NCI-H146 treated with DMSO at 0.1 percent for 48 hours (cell line): ENCODE results near the gene ADAM10.
A peak's percentile ranks its signal among the peaks of the same experiment; 100 is the strongest.
"Not testable (repeated sequence)": the region's sequence is repeated elsewhere in the genome, so short reads cannot be mapped to it uniquely, and the experiment has no call there.

Source experiments
- DNase-seq: peaks from one replicate; lab custom pipeline; 2025; ENCODE audit not compliant: unreplicated experiment; lab: John Stamatoyannopoulos, UW

The ADAM10 gene, protein sequence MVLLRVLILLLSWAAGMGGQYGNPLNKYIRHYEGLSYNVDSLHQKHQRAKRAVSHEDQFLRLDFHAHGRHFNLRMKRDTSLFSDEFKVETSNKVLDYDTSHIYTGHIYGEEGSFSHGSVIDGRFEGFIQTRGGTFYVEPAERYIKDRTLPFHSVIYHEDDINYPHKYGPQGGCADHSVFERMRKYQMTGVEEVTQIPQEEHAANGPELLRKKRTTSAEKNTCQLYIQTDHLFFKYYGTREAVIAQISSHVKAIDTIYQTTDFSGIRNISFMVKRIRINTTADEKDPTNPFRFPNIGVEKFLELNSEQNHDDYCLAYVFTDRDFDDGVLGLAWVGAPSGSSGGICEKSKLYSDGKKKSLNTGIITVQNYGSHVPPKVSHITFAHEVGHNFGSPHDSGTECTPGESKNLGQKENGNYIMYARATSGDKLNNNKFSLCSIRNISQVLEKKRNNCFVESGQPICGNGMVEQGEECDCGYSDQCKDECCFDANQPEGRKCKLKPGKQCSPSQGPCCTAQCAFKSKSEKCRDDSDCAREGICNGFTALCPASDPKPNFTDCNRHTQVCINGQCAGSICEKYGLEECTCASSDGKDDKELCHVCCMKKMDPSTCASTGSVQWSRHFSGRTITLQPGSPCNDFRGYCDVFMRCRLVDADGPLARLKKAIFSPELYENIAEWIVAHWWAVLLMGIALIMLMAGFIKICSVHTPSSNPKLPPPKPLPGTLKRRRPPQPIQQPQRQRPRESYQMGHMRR

DNA sequence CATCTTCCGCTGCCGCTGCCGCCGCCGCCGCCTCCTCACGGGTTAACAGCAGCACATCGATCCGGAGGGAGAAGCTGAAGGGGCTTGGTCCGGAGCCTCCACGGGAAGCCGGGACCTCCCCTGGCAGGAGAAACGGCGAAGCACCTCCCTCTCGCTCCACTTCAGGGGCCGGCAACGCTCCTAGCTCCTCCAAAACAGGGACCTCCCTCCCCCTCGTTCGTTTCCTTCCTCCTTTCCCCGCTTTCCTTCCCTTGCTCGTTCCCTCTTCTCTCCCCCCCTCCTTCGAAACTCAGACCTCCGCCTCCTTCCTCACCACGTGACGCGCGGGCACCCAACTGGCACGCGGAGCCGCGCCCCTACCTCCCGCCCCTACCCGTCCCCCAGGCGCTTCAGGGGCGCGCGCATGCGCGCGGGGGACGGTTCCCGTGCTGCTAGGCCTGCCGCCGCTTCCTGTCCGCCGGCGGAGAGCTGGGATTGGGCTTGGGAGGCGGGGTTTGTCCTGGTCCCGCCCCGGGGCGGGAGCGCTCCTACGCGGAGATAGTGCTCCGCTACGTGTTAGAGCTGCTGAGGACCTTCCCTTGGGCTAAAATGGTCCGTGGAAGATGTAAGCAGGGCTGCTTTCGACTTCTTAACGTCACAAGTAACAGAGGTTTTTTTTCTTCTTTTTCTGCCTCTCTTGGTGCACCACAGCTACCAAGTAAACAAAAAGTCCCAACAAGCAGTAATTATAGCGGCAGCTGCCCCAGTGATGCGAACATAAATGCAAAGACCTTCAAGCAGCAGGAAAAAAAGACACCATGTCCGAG, at the start of gene ADAM10:
TSS of gene ADAM10 (minus strand) at position 176 of the 806 bp plus-strand sequence. CDS start at position 3, 173 bp downstream.
- peak; percentile 89 for DNase-seq

DNA sequence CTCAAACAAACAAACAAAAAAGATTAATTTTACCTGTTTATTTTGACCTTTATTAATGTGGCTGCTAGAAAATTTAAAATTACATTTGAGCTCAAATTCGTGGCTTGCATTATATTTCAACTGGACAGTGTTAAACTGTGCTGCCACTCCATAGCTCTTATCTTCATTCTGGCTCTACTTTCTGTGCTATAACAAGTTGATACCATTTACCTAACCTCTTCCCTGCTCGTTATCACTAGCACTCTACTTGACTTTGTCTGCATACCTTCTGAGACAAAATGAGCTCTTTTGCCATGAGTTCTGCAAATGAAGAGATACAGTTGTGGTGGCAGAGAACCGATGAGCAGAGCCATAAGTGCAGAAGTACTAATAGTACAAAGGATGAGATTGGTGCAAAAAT, 48.0 kb upstream of the ADAM10 start:
- DNase-seq, result no peak

DNA sequence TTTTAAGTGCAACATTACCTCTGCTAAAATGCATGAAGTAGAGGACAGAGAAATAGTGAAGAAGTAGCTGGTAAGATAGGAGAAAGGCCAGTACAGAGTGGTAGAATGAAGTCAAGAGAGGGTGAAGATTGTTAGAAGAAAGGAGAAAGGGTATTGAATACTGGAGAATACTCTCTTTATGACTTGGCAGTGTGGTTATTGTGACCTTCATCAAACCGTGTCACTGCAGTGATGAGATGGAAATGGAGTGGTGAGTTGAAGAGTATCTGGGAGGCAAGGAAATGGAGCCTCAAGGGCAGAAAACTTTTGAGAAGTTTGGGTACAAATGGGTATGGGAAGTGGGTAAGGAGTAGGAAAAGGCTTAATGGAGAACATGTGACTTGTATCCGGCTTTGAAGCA, 46.3 kb upstream of the ADAM10 start:
- no peak for DNase-seq

DNA sequence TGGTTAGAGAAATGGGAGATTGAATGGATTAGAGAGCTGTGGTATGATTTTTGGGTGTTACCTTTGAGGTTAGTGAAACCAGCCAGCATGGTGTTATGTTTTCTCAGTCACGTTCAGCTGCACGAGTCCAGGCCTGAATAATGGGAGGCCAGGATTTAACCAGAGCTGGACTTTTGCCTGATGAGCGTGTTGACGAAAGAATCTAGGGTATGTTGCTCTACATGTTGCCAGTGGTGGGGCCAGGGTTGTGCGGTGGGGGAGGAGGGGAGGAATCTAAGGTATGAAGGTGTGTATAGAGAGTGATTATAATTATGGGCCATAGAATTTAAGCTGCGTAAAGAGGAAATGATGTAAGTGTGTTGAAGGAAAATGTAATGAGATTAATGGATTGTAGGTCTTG, 44.4 kb upstream of the ADAM10 start:
- DNase-seq, result no peak

DNA sequence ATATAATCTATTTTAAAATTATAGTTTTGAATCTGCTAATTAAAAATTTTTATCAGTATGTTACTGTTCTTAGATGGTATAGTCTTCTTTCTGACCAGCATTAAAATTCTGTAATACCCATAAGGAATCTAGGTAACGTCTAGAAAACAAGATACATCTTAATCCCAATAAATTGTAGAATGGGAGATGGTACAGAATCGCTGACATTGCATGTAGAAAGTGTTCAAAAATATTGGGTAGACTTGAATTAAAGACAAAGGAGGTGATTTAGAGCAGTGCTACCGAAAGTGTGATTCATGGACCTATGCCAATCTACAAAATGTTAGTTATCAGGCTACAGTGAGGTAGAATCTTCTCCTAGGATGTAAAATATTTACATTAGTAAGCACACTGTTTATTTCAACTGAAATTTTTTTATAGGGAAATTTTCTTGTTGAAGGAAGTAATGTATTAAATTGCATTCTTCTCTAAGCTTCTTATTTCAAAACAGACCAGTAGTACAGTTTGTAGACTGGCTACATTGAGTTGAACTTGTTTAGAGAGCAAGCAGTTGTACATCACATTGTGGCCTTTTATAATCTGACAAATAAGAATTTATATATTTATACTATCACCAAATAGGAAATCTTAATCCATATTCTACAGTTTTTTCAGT, 38.7 kb upstream of the ADAM10 start:
- no peak for DNase-seq

DNA sequence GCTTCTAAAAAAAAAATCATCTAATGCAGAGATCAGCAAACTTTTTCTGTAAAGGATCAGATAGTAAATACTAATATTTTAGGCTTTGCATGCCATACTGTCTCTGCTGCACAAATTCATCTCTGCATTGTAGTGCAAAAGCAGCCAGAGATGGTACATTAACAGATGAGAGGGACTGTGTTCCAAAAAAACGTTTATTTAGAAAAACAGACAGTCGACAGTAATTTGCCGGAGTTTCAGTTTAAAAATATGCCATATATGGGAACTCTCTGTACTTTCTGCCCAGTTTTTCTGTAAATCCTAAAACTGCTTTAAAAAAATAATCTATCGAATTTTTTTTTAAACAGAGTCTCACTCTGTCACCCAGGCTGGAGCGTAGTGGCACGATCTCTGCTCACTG, 35.8 kb upstream of the ADAM10 start:
- DNase-seq, result no peak

DNA sequence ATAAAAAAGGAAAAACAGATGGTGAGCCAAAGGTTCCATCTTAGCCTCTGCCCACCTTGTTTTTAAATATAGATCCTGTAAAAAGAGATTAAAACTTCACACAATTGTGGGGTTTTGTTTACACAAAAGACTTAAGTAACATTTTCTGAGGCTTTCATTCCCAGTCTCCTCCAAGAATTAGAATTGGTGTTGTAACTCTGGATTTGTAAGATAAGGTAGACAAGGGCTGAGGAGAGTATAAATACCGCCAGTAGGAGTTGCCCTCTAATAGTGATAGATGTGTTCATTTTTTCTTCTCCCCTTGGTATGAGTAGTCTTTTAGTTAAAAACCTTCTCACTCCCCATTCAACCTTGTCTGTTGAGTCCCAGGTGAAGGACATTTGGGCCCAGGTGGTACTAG, 30.0 kb upstream of the ADAM10 start:
- DNase-seq, result no peak

DNA sequence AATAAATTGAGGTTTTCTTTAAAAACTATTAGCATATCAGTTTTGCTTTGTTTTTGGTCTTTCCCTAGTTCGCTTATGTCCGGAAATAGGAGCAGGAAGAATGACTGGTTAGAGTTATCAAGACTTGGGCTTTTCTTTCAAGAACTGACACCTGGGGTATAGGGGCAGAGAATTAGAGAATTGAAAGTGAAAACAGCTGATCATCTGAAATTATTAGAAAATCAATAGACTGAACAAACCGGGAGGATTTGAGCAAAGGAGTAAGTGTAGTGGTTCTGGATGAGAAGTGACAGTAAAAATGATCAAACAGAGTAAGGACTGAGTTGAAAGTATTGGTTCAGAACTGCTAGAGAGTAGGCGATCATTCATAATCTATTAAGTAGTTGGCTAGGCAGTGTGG, 27.6 kb upstream of the ADAM10 start:
- DNase-seq, result no peak

DNA sequence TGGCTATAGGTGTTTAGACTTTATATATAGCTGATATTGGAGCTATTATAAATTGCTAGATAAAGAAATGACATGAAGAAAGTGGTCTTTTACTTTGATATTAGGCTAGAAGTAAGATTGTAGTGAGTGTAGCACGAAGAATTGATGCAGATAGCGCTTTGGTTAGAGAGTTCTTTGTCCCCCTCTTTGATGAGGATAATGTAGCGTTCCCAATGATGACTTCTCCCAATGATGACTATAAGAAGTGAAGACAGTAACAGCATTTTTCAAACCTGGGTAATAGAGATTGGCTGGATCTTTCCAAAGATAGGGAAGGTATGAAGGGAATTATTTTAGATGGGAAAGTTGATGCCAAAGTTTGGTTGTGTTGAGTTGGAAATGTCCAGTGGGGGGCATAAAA, 25.9 kb upstream of the ADAM10 start:
- DNase-seq, result no peak

DNA sequence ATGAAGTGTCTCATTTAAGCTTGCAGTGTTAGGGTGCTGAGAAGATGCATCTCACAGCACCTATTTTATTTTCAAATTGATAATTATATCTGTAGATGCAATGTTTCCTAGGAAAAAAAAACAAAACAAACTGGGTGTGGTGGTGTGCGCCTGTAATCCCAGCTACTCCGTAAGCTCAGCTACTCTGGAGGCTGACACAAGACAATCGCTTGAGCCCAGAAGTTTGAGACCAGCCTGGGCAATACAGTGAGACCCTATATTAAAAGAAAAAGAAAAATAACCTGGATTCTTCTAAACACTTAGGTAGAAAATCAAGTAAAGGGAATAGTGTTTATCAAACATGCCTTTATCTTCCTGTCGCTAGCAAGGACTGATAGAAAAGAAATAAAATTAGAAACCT, 23.5 kb upstream of the ADAM10 start:
- no peak for DNase-seq

DNA sequence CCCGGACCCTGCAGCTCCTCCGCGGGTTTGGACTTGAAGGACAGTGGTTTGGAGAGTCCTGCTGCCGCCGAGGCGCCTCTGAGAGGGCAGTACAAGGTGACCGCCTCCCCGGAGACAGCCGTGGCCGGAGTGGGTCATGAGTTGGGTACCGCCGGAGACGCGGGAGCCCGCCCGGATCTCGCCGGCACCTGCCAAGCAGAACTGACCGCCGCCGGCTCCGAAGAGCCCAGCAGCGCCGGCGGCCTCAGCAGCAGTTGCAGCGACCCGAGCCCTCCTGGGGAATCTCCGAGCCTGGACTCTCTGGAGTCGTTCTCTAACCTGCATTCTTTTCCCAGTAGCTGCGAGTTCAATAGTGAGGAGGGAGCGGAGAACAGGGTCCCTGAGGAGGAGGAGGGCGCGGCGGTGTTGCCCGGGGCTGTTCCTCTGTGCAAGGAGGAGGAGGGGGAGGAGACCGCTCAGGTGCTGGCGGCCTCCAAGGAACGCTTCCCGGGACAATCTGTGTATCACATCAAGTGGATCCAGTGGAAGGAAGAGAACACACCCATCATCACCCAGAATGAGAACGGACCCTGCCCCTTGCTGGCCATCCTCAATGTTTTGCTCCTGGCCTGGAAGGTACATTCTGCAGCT, 22.2 kb upstream of the ADAM10 start:
- DNase-seq, result peak; percentile 9

DNA sequence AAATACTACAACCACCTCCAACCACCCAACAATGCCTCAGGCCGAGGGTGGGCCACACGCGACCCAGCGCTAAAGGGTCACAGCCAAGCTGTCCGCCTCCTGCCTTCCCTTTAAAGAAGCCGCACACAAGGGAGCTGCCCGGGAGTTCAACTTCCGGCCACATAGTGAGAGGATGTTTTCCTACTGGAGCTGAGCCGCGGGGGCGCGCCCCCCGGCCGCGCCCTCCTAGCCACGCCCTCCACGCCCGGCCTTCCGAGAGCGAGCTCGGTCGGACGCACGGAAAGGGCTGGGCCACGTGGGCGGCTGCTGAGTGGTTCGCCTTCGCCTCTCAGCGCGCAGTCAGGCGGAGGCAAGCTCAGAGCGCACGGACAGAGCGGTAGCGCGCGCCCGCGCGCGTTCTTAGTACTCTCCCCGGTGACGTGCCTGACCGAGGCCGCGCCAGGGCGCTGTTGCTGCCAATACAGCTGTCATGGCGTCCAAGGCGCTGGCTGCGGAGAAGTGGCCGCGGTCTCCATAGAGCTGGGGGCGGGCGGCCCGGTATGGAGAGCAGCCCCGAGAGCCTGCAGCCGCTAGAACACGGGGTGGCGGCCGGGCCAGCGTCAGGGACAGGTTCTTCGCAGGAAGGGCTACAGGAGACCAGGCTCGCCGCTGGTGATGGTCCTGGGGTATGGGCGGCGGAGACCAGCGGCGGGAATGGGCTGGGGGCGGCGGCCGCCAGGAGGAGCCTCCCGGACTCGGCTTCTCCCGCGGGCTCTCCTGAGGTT, 21.5 kb upstream of the ADAM10 start, which contains the start of gene MINDY2:
TSS of gene MINDY2 (plus strand) at position 446 of the 764 bp plus-strand sequence. CDS start at position 540, 94 bp downstream.
- DNase-seq, result peak; percentile 96

DNA sequence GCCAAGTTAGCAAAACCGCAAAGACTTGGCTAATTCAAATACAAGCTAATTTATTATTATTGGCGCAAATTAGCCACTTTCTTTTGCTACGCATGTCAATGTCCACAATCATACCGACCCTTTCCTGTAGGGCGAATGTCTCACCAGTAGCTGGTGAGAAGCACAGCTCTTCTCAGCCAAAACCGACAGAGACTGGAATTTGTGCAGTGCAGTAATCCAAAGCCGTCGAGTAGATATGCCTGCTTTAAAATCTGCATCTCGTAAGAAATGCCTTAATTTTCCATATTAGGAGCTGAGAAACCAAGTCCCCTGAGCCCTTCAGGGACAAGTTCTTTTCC, 21.0 kb upstream of the ADAM10 start:
- DNase-seq, result no peak

DNA sequence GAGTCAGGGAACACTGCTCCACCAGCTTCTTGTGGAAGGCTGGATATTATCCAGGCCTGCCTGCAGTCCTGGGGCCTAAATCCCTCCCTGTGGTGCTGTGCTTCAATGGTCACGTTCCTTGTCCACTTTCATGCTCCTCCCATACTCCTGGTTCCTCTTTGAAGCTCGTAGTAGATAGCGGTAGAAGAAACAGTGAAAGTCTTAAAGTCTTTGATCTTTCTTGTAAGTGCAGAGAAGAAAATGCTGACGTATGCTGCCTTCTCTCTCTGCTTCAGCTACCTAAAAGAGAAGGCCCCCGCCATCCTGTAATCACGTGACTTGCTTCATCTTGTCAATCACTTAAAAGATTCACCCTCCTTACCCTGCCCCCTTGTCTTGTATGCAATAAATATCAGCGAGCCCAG, 19.1 kb upstream of the ADAM10 start:
- not testable (repeated sequence) for DNase-seq

DNA sequence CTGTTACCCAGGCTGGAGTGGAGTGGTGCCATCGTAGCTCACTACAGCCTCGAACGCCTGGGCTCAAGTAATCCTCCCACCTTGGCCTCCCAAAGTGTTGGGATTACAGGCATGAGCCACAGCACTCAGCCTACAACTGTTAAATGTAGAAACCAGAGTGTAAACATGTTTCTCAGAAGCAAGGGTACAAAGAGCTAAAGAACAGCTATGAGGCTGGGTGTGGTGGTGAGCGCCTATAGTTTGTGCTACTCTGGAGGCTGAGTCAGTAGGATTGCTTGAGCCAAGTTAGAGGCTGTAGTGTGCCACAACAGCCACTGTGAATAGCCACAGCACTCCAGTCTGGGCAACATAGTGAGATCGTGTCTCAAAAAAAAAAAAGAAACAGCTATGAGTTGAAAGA, 16.8 kb upstream of the ADAM10 start:
- DNase-seq, result no peak

DNA sequence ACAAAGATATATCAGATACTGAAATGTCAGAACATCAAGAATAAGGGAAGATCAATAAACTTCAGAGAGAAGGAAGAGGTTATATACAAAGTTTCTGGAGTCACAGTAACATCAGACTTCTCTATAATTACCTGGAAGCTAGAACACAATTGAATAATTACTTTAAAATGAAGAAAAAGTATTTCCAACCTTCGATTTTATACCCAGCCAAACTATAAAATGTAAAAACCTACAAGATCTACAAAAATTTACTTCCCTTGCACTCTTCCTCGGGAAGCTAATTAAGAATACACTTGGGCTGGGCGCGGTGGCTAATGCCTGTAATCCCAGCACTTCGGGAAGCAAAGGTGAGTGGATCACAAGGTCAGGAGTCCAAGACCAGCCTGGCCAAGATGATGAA, 15.0 kb upstream of the ADAM10 start:
- DNase-seq, result no peak

DNA sequence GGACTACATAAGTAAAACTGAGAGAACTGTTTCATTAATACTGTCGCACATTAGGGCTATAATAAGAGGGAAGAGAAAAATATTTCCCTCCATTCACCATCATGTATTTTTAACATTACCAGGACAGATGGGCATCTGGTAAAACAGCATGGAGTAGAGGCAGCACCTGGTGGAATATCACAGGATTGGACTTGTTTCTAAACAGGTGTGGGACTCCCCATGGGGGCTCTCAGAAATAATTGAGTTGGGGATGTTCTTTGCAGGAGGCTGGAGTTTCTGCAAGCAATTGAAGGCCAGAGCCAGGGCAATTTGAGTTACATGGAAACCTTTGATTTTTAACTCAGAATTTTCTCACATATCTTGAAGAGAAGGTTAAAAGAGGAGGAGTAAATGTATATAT, 13.2 kb upstream of the ADAM10 start:
- peak; percentile 72 for DNase-seq

DNA sequence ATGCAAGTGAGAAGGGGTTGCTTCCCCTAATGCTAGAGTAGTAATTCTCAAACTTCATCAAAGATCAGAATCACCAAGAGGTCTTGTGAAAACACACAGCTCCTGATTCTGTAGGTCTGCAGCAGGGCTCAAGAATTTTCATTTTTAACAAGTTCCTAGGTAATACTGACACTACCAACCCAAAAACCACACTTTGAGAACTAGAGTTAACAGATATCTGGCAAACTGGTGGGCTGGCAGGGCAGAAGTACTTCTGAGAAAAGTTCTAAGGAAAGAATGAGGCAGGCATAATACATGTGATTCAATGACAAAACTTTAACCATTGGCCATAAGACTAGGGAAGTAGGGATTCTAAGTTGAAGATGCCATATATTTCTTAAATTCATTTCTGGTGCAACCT, 12.8 kb upstream of the ADAM10 start:
- DNase-seq, result no peak

DNA sequence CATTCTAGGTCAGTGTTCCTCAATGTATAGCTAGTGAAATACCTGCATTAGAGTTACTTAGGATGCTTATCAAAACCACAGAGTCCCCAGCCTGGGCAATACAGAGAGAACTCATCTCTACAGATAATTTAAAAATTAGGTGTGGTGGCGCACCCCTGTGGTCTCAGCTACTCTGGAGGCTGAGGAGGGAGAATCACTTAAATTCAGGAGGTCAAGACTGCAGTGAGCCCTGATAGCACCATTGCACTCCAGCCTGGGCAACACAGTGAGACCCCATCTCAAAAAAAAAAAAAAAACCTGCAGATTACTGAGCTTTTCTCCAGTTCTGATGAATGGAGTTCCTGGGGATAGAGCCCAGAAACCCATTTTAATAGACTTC, 11.5 kb upstream of the ADAM10 start:
- no peak for DNase-seq
